ENCODE measurements around the gene NACAD.

NACAD gene

DNA sequence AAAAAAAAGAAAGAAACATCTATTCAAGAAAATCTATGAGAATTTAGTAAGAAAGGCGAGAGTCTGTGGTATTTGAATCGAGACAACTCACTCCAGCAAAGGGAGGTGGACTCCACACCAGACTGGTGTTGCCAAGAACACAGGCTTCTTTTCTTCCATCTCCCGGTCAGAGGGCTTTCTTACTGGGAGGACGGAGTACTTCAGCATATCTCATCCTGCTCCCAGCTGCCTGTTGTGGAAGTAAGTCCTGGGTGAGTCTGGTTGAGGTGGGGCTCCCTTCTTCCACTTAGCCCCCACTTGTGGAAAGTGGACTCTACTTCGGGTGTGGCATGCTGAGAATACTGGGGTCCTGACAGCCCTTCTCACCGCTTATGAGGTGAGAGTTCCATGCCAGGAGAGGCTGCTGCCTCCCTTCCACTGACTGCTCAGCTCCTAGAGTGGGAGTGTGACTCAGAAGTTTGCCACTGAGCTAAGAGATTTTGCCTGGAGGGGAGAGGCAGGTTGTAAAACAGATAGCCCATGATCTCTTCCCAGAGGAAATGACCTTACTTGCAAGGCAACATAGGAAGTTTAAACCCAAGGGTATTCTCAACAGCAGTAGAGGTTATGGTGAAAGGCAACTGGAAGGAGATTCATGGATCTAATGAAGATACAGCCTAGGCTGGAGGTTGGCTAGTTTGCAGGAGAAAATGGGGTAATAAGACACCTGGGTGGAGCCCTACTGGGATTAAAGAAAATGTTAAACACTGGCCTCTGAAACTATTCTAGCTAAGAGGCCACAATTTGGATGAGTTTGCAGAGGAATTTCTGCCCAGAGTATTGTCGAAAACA lies 3.5 kb upstream of the NACAD start:
- no peak for DNase-seq (ENCODE audit: extremely low read depth in 1 of 2, low read depth in 1 of 2)

DNA sequence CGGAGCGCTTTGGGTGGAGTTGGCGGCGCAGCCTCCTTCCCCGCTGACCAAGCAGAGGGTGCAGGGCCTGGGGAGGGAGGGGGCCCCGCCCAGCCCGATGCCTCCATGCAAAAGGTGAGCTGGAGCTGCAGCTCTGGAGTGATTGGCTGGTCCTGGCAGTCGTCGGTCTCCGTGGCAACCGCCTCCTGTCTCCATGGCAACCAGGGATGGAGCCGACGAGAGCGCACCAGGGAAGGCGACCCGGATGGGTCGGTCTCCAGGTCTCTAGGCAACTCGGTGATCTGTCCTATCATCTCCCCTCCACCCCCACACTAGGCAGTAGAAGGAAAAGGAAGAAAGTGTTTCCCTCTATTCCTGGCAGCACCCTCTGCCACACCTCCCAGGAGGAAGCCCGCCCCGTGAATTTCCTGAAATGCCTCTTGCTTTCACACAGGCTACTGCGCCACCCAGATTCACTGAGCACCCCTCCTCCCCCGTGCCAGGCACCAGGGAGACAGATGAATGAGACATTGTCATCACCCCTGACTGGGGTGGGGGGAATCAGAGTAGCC lies 647 bp upstream of the NACAD start:
- DNase-seq (ENCODE audit: extremely low read depth in 1 of 2, low read depth in 1 of 2) = peak; percentile 33 to 65

- DNase-seq (ENCODE audit: extremely low read depth in 1 of 2, low read depth in 1 of 2) = no peak
Observed at GRCh38 chr7:45088146-45088701, 545 bp downstream of the NACAD start.

- DNase-seq (ENCODE audit: extremely low read depth in 1 of 2, low read depth in 1 of 2) = no peak
Observed at GRCh38 chr7:45087301-45088145, 1.2 kb downstream of the NACAD start.

DNA sequence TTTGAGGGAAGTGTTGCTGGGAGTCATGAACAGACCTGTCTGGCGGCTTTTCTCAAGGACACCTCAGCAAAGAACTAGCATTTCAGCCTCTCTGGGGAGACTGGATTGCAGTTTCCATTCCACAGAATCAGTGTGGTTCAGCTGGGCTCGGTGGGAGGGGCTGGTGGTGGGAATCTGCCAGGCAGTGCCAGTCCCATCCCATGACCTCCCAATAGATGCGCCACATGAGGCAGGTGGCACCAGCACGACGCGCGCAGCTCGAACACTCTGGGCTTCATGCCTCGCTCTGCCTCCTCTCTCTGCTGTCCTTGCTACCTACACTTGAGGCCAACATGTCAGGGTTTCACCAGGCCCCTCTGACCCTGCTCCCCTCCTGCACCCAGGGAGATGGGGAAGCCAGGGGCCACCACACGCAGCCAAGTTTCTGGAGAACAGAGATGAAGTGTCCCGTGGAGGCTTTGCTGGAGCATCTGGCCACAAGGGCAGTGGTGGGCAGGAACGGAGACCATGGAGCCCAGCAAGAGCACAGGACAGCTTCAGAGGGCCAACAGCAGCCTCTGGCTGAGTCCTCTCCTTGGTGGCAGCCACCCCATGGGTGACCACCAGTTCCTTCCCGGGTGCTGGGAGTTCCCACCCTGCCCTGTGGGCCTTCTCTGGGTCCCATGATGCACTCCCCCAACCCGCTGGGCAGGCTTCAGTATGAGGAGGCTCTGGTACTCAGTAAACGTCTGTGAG lies 2.3 kb downstream of the NACAD start:
- no peak for DNase-seq (ENCODE audit: extremely low read depth in 1 of 2, low read depth in 1 of 2)

- no peak for DNase-seq (ENCODE audit: extremely low read depth in 1 of 2, low read depth in 1 of 2)
Observed at GRCh38 chr7:45085619-45086200, 3.1 kb downstream of the NACAD start.

DNA sequence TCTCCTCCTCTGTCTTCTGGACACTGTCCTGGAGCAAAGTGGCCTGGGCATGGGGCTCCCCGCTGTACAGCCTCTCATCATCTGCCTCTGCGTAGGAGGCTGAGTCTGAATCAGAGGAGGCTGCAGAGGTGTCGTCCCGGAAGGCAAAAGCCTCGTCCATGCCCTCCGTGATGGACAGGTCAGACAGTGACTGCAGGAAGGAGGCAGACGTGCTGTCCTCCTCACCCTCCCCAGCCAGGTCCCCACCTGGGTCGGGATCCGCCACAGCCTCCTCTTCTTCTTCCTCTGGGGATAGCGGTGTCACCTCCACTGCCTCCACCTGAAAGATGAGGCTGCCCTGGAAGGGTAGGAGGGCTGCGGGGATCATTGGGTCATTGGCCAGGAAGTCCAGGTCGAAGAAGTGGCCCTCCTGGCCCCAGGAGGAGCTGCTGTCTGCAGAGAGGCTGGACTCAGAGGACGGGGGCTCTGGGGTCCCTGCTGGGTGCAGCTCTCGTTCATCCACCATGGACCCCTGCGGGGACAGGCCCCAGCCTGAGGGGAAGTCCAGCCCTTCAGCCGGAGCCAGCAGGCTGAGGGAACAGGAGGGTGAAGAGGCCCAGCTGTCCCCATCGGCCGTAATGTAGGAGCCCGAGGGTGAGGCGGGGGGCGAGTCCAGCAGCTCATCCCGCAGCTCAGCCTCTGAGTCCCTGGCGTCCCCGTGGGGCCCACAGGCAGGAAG lies 3.7 kb downstream of the NACAD start:
- no peak for DNase-seq (ENCODE audit: extremely low read depth in 1 of 2, low read depth in 1 of 2)

DNA sequence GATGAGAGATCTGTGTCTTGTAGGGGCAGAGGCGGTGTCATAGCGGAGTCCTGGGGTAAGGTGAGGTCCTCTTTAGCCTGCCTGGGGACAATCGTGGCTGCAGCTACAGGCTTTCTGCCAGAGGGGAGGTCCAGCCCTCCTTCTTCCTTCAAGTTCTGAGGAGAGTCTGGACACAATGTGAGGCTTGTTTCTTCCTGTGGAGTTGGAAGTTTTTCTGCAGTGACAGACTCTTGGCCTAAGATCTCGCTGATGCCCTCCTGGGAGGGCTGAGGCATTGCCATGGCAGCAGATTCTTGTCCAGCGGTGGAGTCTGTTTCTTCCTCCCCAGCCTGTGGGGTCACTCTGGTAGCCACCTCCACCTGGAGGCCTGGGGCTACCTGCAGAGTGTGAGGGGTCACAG lies 4.4 kb downstream of the NACAD start:
- no peak for DNase-seq (ENCODE audit: extremely low read depth in 1 of 2, low read depth in 1 of 2)

GRCh38 chr7:45082831-45083331 lies 5.9 kb downstream of the NACAD start:
- DNase-seq (ENCODE audit: extremely low read depth in 1 of 2, low read depth in 1 of 2) = no peak

DNA sequence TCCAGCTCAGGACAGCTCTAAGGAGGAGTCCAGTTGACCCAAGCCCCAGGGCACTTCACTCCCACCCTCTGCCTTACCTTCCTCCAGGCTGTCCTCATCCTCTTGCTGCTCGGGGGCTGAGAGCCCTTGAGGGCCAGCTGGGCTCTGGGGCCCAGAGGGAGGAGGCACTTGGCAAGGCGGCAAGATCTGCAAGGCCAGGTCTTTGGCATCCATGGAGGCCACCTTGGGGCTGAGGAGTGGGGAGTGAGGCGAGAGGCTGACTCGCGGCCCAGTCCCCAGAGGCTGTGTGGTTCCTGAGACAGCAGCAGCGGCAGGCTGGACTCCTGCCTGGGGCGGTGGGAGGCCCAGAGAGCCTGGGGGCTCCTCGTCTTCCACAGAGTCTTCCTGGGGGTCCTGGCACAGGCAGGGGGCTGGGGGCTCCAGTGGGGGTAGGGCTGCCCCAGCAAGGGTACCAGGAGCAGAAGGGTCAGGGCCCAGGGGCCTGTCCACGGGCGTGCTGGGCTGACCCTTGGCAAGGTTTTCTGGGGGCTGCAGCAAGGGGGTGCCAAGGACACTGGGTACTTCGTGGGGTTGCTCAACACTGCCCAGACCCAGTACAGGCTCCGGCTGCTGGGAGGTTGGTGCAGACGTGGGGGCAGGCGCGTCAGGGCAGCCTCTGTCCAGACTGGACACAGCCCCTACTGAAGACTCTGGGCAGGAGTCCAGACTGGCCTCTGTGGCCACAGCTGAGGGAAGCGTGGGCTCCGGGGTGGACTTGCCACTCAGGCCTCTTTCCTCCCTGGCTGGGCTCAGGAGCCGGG lies 6.5 kb downstream of the NACAD start:
- no peak for DNase-seq (ENCODE audit: extremely low read depth in 1 of 2, low read depth in 1 of 2)

DNA sequence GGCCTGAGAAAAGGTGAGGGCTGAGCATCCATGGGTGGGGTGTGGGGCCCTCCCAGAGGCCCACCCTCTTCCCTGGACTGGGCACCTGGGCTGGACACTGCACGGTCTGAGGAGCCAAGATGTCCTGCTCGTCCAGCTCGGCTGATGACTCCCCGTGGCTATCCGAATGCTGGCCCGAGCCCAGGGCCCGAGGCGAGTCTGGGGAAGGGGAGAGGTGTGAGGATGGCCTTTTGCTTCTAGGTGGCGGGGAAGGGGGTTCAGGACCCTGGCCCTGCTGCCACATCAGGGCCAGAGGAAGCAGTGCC lies 7.1 kb downstream of the NACAD start:
- no peak for DNase-seq (ENCODE audit: extremely low read depth in 1 of 2, low read depth in 1 of 2)

DNA sequence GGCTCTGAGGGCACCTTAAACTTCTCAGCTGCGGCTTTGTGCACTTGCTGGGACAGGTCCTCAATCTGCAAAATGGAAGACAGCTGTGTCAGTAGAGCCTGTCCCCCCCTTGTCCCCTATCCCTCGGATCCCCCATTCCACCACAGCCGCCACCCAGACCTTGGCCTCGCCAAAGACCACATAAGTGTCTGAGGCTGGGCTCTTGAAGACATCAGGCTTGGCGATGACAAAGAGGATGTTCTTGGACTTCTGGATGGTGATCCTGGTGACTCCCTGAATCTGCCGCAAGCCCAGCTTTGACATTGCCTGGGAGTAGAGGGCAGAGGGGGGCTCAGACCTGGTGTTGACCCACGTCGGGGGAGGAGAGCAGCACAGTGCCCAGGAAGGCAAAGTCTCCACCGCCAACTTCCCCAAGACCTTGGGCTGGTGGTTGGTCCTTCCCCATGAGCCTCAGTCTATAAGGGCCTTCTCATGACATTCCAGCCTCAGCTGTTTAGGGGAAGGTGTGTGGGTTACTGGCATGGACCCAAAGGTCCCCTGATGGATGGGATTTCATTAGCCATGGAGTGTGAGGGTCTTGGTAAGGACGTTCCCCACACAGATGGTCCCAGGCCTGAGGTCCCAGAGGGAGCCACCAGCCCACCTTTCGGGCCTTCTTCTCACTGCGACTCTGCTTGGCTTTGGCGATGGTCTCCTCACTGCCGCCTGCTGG lies 7.7 kb downstream of the NACAD start:
- DNase-seq (ENCODE audit: extremely low read depth in 1 of 2, low read depth in 1 of 2) = no peak

DNA sequence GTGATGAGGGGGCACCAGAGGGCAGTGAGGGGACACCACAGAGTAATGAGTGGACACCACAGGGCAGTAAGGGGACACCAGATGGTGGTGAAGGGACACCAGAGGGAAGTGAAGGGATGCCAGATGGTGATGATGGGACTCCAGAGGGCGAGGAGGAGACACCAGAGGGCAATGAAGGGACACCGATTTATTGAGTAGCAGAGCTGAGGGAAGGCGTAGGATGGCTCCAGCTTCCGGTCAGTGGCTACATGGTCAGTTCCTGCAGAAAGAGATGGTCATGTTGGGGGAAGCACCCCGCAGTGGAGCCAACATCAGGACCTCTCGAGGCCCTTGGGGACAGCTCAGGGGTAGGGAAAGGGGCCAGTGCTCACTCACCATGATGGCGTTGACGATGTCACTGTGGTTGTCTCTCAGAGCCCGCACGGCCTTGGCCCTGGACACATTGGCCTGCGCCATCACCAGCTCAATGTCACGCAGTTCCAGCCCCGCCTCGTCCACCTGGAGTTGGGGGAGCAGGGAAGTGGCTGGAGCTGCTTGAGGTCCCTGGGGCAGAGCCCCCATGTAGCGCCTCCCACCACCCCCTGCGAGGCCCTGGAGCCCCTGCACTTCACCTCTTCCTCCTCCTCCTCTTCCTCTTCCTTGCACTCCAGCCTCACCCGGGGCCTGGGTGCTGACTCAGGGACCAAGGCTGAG lies 8.4 kb downstream of the NACAD start:
- DNase-seq (ENCODE audit: extremely low read depth in 1 of 2, low read depth in 1 of 2) = no peak

DNA sequence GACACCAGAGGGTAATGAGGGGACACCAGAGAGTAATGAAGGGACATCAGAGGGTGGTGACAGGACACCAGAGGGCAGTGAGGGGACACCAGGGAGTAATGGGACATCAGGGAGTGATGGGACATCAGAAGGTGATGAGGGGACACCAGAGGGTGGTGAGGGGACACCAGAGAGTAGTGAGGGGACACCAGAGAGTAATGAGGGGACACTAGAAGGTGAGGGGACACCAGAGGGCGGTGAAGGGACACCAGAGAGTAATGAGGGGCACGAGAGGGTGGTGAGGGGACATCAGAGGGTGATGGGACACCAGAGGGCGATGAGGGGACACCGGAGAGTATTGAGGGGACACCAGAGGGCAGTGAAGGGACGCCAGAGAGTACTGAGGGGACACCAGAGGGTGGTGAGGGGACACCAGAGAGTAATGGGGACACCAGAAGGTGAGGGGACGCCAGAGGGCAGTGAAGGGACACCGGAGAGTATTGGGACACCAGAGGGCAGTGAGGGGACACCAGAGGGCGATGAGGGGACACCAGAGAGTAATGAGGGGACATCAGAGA lies 10.6 kb downstream of the NACAD start:
- no peak for DNase-seq (ENCODE audit: extremely low read depth in 1 of 2, low read depth in 1 of 2)

- DNase-seq (ENCODE audit: extremely low read depth in 1 of 2, low read depth in 1 of 2) = no peak
Observed at GRCh38 chr7:45077579-45077978, 11.2 kb downstream of the NACAD start.

- no peak for DNase-seq (ENCODE audit: extremely low read depth in 1 of 2, low read depth in 1 of 2)
Observed at GRCh38 chr7:45076946-45077345, 11.8 kb downstream of the NACAD start.

All from stimulated activated CD8-positive, alpha-beta memory T cell treated with anti-CD3 and anti-CD28 coated beads, Interleukin-7, amount 100 ng/mL, for 48 hours (primary cell).